GM12875 (cell line): ENCODE data around the gene LACTBL1.
"Not testable (repeated sequence)": the region's sequence is repeated elsewhere in the genome, so short reads cannot be mapped to it uniquely, and the experiment has no call there.

Experiments used
- H3K4me3 ChIP-seq: one replicate; pipeline ENCODE4 v1.5.1; 2011; ENCODE audit warnings: low read depth, low read length, control low read depth
- CTCF ChIP-seq: IDR thresholded peaks from 2 replicates; pipeline ENCODE4 v1.5.1; 2011; ENCODE audit warnings: low read depth, mild to moderate bottlenecking, control low read depth, inconsistent platforms, low read length, moderate library complexity, borderline replicate concordance; ENCODE audit not compliant: insufficient read depth

The LACTBL1 gene

GRCh38 chr1:23013657-23014056, 41.0 kb upstream of the LACTBL1 start:
- H3K4me3 ChIP-seq: no peak overlapping the region
- no peak for TF ChIP-seq CTCF

- not testable (repeated sequence) for H3K4me3 ChIP-seq
These were observed 37.4 kb upstream of the LACTBL1 start for GRCh38 chr1:23010025-23010424.

- H3K4me3 ChIP-seq: no peak overlapping the region
- no peak for TF ChIP-seq CTCF
These were observed 36.2 kb upstream of the LACTBL1 start for GRCh38 chr1:23008901-23009300.

GRCh38 chr1:23007106-23007505, 34.4 kb upstream of the LACTBL1 start:
- no peak for TF ChIP-seq CTCF
- no peak overlapping the region for H3K4me3 ChIP-seq

GRCh38 chr1:23004769-23005168, 32.1 kb upstream of the LACTBL1 start:
- not testable (repeated sequence) for H3K4me3 ChIP-seq

GRCh38 chr1:23004112-23004511, 31.4 kb upstream of the LACTBL1 start:
- no peak for TF ChIP-seq CTCF

GRCh38 chr1:23002218-23002617, 29.6 kb upstream of the LACTBL1 start:
- H3K4me3 ChIP-seq: not testable (repeated sequence)

More at GRCh38 chr1:23004112-23004511, 31.4 kb upstream of the LACTBL1 start:
- no peak overlapping the region for H3K4me3 ChIP-seq

GRCh38 chr1:23000133-23000532, 27.5 kb upstream of the LACTBL1 start:
- H3K4me3 ChIP-seq: not testable (repeated sequence)

- not testable (repeated sequence) for H3K4me3 ChIP-seq
These were observed 24.9 kb upstream of the LACTBL1 start for GRCh38 chr1:22997528-22997927.

- no peak for TF ChIP-seq CTCF
- no peak overlapping the region for H3K4me3 ChIP-seq
These were observed 23.1 kb upstream of the LACTBL1 start for GRCh38 chr1:22995774-22996173.

GRCh38 chr1:22993220-22993795, 20.6 kb upstream of the LACTBL1 start:
- not testable (repeated sequence) for H3K4me3 ChIP-seq

GRCh38 chr1:22992384-22992783, 19.7 kb upstream of the LACTBL1 start:
- H3K4me3 ChIP-seq: not testable (repeated sequence)
